G401 (cell line): ENCODE results near the gene BCKDHA. TPM values are rescaled to one million over a fixed set of nuclear protein-coding genes. Genes with fewer than 3 reads are reported as not detected.
A peak's percentile ranks its signal among the peaks of the same experiment; 100 is the strongest.
"Not testable (repeated sequence)": the region's sequence is repeated elsewhere in the genome, so short reads cannot be mapped to it uniquely, and the experiment has no call there.

Experiments
- DNase-seq: peaks from one replicate; pipeline ENCODE4 v3.0.0-alpha.2; 2015; ENCODE audit warnings: low spot score
- in situ Hi-C: cut with HindIII; loops from 2 replicates; pipeline ENCODE4 v1.10.0; 2016; ENCODE audit warnings: low sequenced_read_pairs, mixed read lengths
- total RNA-seq: library from RNA; depleted of rRNA; stranded (reverse); fragments of >200 nt; shearing (Covaris generic); gene quantifications from 2 replicates; pipeline ENCODE4 v1.2.3, GENCODE V29; 2014

Gene BCKDHA
- total RNA-seq, 1 experiment from 2014 or later = 90.1 TPM

- DNase-seq = no peak
- in situ Hi-C loops = no loop called here
Measured at GRCh38 chr19:41437944-41438574, 40.4 kb downstream of the BCKDHA start.

- in situ Hi-C loops = no loop called here
- peak; percentile 100 for DNase-seq
Measured at GRCh38 chr19:41439441-41440222, 42.0 kb downstream of the BCKDHA start, which contains the start of gene DMAC2. DMAC2 (minus strand) TSS chr19:41439912; CDS start chr19:41439899, 13 bp downstream.

- in situ Hi-C loops = no loop called here
- no peak for DNase-seq
Measured at GRCh38 chr19:41441321-41441945, 43.8 kb downstream of the BCKDHA start.

GRCh38 chr19:41442473-41443355 lies 45.1 kb downstream of the BCKDHA start, which contains the start of gene ERICH4:
ERICH4 (plus strand) TSS chr19:41443156; CDS start chr19:41443170, 14 bp downstream.
- no peak for DNase-seq
- in situ Hi-C loops = no loop called here

GRCh38 chr19:41443813-41444455 lies 46.3 kb downstream of the BCKDHA start:
- DNase-seq = no peak
- in situ Hi-C loops = no loop called here

GRCh38 chr19:41445575-41445974 lies 48.0 kb downstream of the BCKDHA start:
- DNase-seq = no peak
- in situ Hi-C loops = no loop called here

GRCh38 chr19:41447732-41448332 lies 50.2 kb downstream of the BCKDHA start:
- in situ Hi-C loops = no loop called here
- no peak for DNase-seq

GRCh38 chr19:41449079-41449864 lies 51.7 kb downstream of the BCKDHA start:
- DNase-seq = peak; percentile 76
- in situ Hi-C loops = no loop called here

- in situ Hi-C loops = no loop called here
Measured at GRCh38 chr19:41449865-41450178, 52.2 kb downstream of the BCKDHA start.

GRCh38 chr19:41452584-41453275 lies 55.1 kb downstream of the BCKDHA start:
- in situ Hi-C loops = no loop called here
- DNase-seq = no peak

More at GRCh38 chr19:41449865-41450178, 52.2 kb downstream of the BCKDHA start:
- no peak for DNase-seq

- in situ Hi-C loops = no loop called here
- no peak for DNase-seq
Measured at GRCh38 chr19:41455936-41456335, 58.3 kb downstream of the BCKDHA start.

- in situ Hi-C loops = no loop called here
- no peak for DNase-seq
Measured at GRCh38 chr19:41456342-41456918, 58.8 kb downstream of the BCKDHA start.

- in situ Hi-C loops = no loop called here
- no peak for DNase-seq
Measured at GRCh38 chr19:41457241-41457640, 59.6 kb downstream of the BCKDHA start.

GRCh38 chr19:41462497-41462896 lies 64.9 kb downstream of the BCKDHA start:
- in situ Hi-C loops = no loop called here
- no peak for DNase-seq

GRCh38 chr19:41463257-41464256 lies 65.9 kb downstream of the BCKDHA start:
- in situ Hi-C loops, DNase-seq: not testable (repeated sequence)
